Bladder microvascular endothelial cell (primary cell): Measurements from ENCODE around the gene SERTM2. TPM values are rescaled to one million over a fixed set of nuclear protein-coding genes. Genes with fewer than 3 reads are reported as not detected.

Experiments used
- total RNA-seq: library from RNA; depleted of rRNA; stranded (reverse); fragments of >200 nt; gene quantifications from 2 replicates; pipeline ENCODE4 v1.2.3, GENCODE V29; 2014

The SERTM2 gene
- total RNA-seq = not detected in 2 replicates

DNA sequence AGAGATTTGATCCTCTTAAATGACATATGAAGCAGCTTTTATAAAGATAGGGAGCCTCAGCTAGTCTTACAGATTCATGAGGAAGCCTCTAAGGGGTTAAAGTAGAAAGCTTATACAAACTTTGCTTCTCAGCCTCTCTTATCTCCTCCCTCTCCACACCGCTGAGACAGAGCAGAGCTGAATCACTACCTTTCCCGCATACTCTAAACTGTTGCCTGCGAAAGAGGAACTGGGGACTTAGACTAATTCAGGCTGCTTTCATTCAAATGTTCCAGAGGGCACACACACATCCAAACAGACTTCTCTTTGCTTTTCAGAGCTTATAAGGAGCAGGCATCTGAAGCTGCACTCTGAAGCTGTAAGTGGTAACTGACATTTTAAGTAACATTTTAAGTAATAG is at the start of gene SERTM2:
Gene SERTM2, plus strand, starts transcription at position 169 of the 400 bp plus-strand sequence. CDS start 7,213 bp downstream, outside the sequence.

Other genes starting within 250 kb of the SERTM2 start
- not detected in 2 replicates for gene CAPN6, start 241.2 kb upstream of the SERTM2 start, total RNA-seq
- gene DCX, start 99.5 kb upstream of the SERTM2 start, total RNA-seq = not detected in 2 replicates
- 28.8 and 64.4 TPM in 2 replicates for gene ALG13, start 169.5 kb downstream of the SERTM2 start, total RNA-seq